ENCODE measurements around the gene SLC25A22. TPM values are rescaled to one million over a fixed set of nuclear protein-coding genes. Genes with fewer than 3 reads are reported as not detected.

SLC25A22 gene
- total RNA-seq, 2 experiments from 2014 or later = 9.1 to 11.1 TPM

DNA sequence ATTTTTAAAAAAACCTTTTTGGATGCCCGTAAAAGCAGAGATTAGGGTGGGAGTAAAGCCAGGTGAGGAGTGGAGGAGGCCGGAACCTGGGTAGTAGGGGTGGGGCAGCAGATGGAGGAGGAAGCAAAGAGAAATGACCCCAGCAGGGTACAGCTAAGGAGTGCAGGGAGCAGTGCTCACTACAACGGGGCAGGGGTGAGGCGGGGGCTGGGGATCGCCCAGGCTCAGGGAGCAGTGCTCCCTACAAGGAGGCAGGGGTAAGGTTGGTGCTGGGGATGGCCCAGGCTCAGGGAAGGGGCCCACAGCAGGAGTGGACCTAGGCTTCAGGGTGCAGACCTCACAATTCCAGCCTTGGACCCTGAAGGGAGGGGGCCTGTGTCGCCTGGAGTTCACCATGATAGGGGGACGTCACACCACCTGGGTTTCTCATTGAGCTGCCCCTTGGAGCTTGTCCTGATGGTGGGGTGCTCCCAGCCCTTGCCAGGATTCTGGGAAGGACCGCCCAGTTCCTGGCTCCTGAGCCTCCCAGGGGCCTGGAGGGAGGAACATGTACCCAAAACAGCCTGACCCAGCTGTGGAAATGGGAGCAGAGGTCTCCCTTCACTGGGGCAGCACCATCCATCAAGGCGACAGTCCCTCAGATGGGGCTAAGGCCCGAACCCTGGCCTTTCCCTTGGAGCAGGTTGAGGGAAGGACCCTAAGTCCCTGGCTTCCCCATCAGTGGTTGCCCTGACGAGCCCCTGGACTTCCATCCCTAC is 17.8 kb upstream of the SLC25A22 start:
- no peak overlapping the region for H3K4me3 ChIP-seq (ENCODE audit: low read length)
- Mint-ChIP-seq H3K4me1 (ENCODE audit: low read depth) (peaks cover 14% of the 10 kb centered on the region), H3K9me3 (no peaks in the 10 kb centered on the region), H3K4me3 (peak overlapping the region; percentile 15), H3K27me3 (no peaks in the 10 kb centered on the region), H3K36me3 (ENCODE audit: low read depth) (peaks cover 30% of the 10 kb centered on the region), H3K27ac (no peak overlapping the region)
- POLR2A ChIA-PET = interaction anchor here (1.0 to 1.4 kb wide), 2 partner anchors 9 to 17 kb away, joined by 3 read pairs; partner anchors contain the start of gene CD151
- H3K27ac ChIP-seq (ENCODE audit: low read depth in 1 of 2, low read length in 2 of 2) = no peak overlapping the region
- H3K36me3 ChIP-seq (ENCODE audit: insufficient read depth, low read length) = peaks cover 31% of the 10 kb centered on the region
- CTCF ChIA-PET = interaction anchor here (0.5 kb wide), 1 partner anchor 770 kb away, joined by 3 read pairs; no protein-coding TSS in a partner anchor
- TF ChIP-seq, protein P1, sequence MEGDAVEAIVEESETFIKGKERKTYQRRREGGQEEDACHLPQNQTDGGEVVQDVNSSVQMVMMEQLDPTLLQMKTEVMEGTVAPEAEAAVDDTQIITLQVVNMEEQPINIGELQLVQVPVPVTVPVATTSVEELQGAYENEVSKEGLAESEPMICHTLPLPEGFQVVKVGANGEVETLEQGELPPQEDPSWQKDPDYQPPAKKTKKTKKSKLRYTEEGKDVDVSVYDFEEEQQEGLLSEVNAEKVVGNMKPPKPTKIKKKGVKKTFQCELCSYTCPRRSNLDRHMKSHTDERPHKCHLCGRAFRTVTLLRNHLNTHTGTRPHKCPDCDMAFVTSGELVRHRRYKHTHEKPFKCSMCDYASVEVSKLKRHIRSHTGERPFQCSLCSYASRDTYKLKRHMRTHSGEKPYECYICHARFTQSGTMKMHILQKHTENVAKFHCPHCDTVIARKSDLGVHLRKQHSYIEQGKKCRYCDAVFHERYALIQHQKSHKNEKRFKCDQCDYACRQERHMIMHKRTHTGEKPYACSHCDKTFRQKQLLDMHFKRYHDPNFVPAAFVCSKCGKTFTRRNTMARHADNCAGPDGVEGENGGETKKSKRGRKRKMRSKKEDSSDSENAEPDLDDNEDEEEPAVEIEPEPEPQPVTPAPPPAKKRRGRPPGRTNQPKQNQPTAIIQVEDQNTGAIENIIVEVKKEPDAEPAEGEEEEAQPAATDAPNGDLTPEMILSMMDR (IDR thresholded peaks at IDR 0.05) = no peak
- H3K4me1 ChIP-seq (ENCODE audit: insufficient read depth, low read length) = peaks cover 32% of the 10 kb centered on the region
- no peaks in the 10 kb centered on the region for H3K27me3 ChIP-seq (ENCODE audit: control insufficient read depth in 1 of 2, insufficient read depth in 2 of 2, low read length in 2 of 2)
- H3K9me3 ChIP-seq (ENCODE audit: control insufficient read depth in 1 of 2, insufficient read depth in 1 of 2, low read length in 2 of 2) = no peaks in the 10 kb centered on the region
- no peak for DNase-seq
- ATAC-seq (ENCODE audit: poor library complexity) = no peak
- intact Hi-C loops (cut with DNase I, micrococcal nuclease) = no loop called here

DNA sequence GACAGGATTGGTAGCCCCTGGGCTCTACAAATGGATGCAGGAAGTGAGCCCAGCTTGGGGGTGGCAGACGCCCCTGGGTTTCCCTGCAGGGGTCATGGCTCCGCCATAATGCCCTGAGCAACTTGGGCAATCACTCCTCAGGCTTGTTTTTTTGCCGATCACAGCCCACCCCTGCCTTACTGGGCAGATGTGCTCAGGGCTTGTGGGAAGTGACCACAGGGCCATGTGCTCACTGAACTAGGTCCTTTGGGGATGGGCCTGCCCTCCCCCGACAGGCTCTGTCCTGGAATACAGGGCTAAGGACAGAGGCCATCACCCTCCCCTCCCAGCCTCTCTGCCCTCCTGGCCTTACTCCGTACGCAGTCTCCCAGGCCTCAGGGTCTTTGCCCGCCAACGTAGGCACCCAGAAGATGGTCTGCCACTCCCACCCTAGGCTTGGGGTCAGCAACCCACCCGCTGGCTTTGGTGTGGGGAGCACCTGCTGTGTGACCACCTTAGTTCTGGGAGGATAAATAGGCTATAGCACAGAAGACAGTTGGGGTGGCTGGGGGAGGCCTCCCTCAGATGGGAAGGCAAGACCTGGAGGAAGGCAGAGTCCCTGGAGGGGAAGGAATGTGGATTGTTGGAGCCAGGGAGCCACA is 15.5 kb upstream of the SLC25A22 start:
- Mint-ChIP-seq H3K9me3 (no peaks in the 10 kb centered on the region), H3K27ac (no peak overlapping the region), H3K4me3 (peak overlapping the region; percentile 65), H3K27me3 (no peaks in the 10 kb centered on the region), H3K4me1 (ENCODE audit: low read depth) (peaks cover 28% of the 10 kb centered on the region), H3K36me3 (ENCODE audit: low read depth) (peaks cover 36% of the 10 kb centered on the region)
- ChIA-PET POLR2A (interaction anchor here (0.6 kb wide), 1 partner anchor 12 kb away, joined by 3 read pairs; no protein-coding TSS in a partner anchor), CTCF (no interaction called here)
- Histone ChIP-seq H3K36me3 (ENCODE audit: insufficient read depth, low read length) (peaks cover 31% of the 10 kb centered on the region), H3K27me3 (ENCODE audit: control insufficient read depth in 1 of 2, insufficient read depth in 2 of 2, low read length in 2 of 2) (no peaks in the 10 kb centered on the region), H3K9me3 (ENCODE audit: control insufficient read depth in 1 of 2, insufficient read depth in 1 of 2, low read length in 2 of 2) (no peaks in the 10 kb centered on the region), H3K27ac (ENCODE audit: low read depth in 1 of 2, low read length in 2 of 2) (no peak overlapping the region), H3K4me1 (ENCODE audit: insufficient read depth, low read length) (peaks cover 33% of the 10 kb centered on the region), H3K4me3 (ENCODE audit: low read length) (no peak overlapping the region)
- intact Hi-C loops (cut with DNase I, micrococcal nuclease) = no loop called here
- no peak for DNase-seq
- TF ChIP-seq, protein P1 (IDR thresholded peaks at IDR 0.05) = no peak
- no peak for ATAC-seq (ENCODE audit: poor library complexity)

DNA sequence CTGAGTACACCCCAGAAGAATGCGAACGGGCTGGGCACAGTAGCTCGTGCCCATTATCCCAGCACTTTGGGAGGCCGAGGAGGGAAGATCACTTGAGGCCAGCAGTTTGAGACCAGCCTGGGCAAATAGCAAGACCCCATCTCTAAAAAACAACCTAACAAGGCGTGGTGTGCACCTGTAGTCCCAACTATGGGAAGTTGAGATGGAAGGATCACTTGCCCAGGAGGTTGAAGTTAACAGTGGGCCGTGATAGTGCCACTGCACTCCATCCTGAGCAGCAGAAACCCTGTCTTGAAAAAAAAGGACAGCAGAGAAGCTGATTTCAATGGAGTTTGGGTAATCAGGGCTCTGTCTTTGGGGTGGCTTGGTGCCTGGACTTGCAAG is 15.0 kb upstream of the SLC25A22 start:
- no peaks in the 10 kb centered on the region for H3K9me3 Mint-ChIP-seq
- H3K4me1 ChIP-seq (ENCODE audit: insufficient read depth, low read length) = peaks cover 33% of the 10 kb centered on the region
- H3K4me1 Mint-ChIP-seq (ENCODE audit: low read depth) = peaks cover 30% of the 10 kb centered on the region
- no peaks in the 10 kb centered on the region for H3K27me3 ChIP-seq (ENCODE audit: control insufficient read depth in 1 of 2, insufficient read depth in 2 of 2, low read length in 2 of 2)
- no peak overlapping the region for H3K4me3 ChIP-seq (ENCODE audit: low read length)
- DNase-seq (no peak), ATAC-seq (ENCODE audit: poor library complexity) (no peak)
- H3K36me3 ChIP-seq (ENCODE audit: insufficient read depth, low read length) = peaks cover 31% of the 10 kb centered on the region
- CTCF ChIA-PET = no interaction called here
- H3K36me3 Mint-ChIP-seq (ENCODE audit: low read depth) = peaks cover 36% of the 10 kb centered on the region
- intact Hi-C loops (cut with DNase I, micrococcal nuclease) = no loop called here
- POLR2A ChIA-PET = interaction anchor here (0.6 kb wide), 1 partner anchor 11 kb away, joined by 3 read pairs; no protein-coding TSS in a partner anchor
- H3K27me3 Mint-ChIP-seq = no peaks in the 10 kb centered on the region
- H3K27ac ChIP-seq (ENCODE audit: low read depth in 1 of 2, low read length in 2 of 2) = no peak overlapping the region
- H3K9me3 ChIP-seq (ENCODE audit: control insufficient read depth in 1 of 2, insufficient read depth in 1 of 2, low read length in 2 of 2) = no peaks in the 10 kb centered on the region
- H3K27ac Mint-ChIP-seq = no peak overlapping the region
- TF ChIP-seq, protein P1 (IDR thresholded peaks at IDR 0.05) = no peak
- H3K4me3 Mint-ChIP-seq = no peak overlapping the region
